ENCODE data around the gene OSBP2.

OSBP2 gene

DNA sequence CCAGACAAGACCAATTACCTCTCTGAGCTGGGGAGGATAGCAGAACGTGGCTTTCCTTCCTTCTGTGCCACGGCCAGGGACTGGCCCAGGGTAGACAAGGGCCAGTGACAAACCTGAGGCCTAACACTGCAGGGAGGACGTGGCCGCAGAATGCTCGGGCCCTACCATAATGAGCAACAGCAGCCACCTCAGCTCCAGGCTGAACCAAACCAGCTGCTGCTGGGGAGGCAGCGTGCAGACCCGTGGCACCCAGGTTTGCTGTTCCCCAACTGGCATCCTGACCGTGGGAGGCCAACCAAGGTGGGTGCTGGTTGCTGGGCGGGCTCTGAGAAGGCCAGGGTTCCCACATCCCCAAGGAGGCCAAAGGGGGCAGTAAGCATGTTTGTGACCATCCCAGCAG, 190.9 kb downstream of the OSBP2 start:
- Histone ChIP-seq H3K4me1 (ENCODE audit: insufficient read depth, low read length, poor library complexity, severe bottlenecking) (no peaks in the 10 kb centered on the region), H3K4me3 (ENCODE audit: low read length, poor library complexity, severe bottlenecking) (no peak overlapping the region)
- no peak for TF ChIP-seq EZH2phosphoT487 (IDR thresholded peaks at IDR 0.05; ENCODE audit: borderline replicate concordance)
- TF ChIP-seq, protein P1, sequence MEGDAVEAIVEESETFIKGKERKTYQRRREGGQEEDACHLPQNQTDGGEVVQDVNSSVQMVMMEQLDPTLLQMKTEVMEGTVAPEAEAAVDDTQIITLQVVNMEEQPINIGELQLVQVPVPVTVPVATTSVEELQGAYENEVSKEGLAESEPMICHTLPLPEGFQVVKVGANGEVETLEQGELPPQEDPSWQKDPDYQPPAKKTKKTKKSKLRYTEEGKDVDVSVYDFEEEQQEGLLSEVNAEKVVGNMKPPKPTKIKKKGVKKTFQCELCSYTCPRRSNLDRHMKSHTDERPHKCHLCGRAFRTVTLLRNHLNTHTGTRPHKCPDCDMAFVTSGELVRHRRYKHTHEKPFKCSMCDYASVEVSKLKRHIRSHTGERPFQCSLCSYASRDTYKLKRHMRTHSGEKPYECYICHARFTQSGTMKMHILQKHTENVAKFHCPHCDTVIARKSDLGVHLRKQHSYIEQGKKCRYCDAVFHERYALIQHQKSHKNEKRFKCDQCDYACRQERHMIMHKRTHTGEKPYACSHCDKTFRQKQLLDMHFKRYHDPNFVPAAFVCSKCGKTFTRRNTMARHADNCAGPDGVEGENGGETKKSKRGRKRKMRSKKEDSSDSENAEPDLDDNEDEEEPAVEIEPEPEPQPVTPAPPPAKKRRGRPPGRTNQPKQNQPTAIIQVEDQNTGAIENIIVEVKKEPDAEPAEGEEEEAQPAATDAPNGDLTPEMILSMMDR (conservative IDR thresholded peaks at IDR 0.05; ENCODE audit: low read length) = no peak

DNA sequence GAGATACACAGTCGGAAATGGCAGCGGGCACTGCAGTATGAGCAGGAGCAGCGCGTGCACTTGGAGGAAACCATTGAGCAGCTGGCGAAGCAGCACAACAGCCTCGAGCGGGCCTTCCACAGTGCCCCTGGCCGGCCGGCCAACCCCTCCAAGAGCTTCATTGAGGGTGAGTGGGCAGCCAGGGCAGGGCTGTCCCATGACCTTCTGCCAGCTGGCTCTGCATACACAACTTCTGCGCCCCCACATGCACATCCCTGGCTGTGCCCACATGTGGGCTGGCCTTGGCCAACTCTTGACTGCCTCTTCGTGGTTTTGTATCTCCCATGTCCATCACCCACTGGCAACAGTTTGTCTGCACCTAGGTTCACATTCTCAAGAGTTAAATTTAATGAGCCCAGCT, 192.8 kb downstream of the OSBP2 start:
- no peaks in the 10 kb centered on the region for H3K9me3 ChIP-seq (ENCODE audit: insufficient read depth, low read depth, low read length)
- H3K4me3 ChIP-seq (ENCODE audit: low read length, poor library complexity, severe bottlenecking) = no peak overlapping the region
- H3F3A ChIP-seq (ENCODE audit: low read depth) = no peaks in the 10 kb centered on the region
- no peak overlapping the region for H2AFZ ChIP-seq (ENCODE audit: low read length)
- no peaks in the 10 kb centered on the region for H4K20me1 ChIP-seq (ENCODE audit: insufficient read depth, low read length, poor library complexity, severe bottlenecking)
- no peak overlapping the region for H3K4me2 ChIP-seq (ENCODE audit: low read depth, low read length, poor library complexity, severe bottlenecking)
- H3K9ac ChIP-seq (ENCODE audit: low read depth, low read length, poor library complexity, severe bottlenecking) = no peak overlapping the region
- no peaks in the 10 kb centered on the region for H3K4me1 ChIP-seq (ENCODE audit: insufficient read depth, low read length, poor library complexity, severe bottlenecking)
- H3K27me3 ChIP-seq (ENCODE audit: insufficient read depth, low read length, poor library complexity, severe bottlenecking) = no peaks in the 10 kb centered on the region
- no peak for TF ChIP-seq EZH2phosphoT487 (IDR thresholded peaks at IDR 0.05; ENCODE audit: borderline replicate concordance)
- TF ChIP-seq, protein P1 (conservative IDR thresholded peaks at IDR 0.05; ENCODE audit: low read length) = no peak
- no peaks in the 10 kb centered on the region for H3K9me2 ChIP-seq (replicated peaks; ENCODE audit: low read depth, low read length)
- H3K79me2 ChIP-seq (ENCODE audit: insufficient read depth, low read length) = no peaks in the 10 kb centered on the region
- no peaks in the 10 kb centered on the region for H3K36me3 ChIP-seq (ENCODE audit: insufficient read depth, low read length)

More for the DNA sequence above, 190.9 kb downstream of the OSBP2 start:
- Histone ChIP-seq H3K9me3 (ENCODE audit: insufficient read depth, low read depth, low read length) (no peaks in the 10 kb centered on the region), H3K4me2 (ENCODE audit: low read depth, low read length, poor library complexity, severe bottlenecking) (no peak overlapping the region), H3K9ac (ENCODE audit: low read depth, low read length, poor library complexity, severe bottlenecking) (no peak overlapping the region), H3K36me3 (ENCODE audit: insufficient read depth, low read length) (no peaks in the 10 kb centered on the region), H3K27me3 (ENCODE audit: insufficient read depth, low read length, poor library complexity, severe bottlenecking) (no peaks in the 10 kb centered on the region), H2AFZ (ENCODE audit: low read length) (no peak overlapping the region), H3K9me2 (replicated peaks; ENCODE audit: low read depth, low read length) (no peaks in the 10 kb centered on the region), H4K20me1 (ENCODE audit: insufficient read depth, low read length, poor library complexity, severe bottlenecking) (no peaks in the 10 kb centered on the region), H3F3A (ENCODE audit: low read depth) (no peaks in the 10 kb centered on the region), H3K79me2 (ENCODE audit: insufficient read depth, low read length) (no peaks in the 10 kb centered on the region)

DNA sequence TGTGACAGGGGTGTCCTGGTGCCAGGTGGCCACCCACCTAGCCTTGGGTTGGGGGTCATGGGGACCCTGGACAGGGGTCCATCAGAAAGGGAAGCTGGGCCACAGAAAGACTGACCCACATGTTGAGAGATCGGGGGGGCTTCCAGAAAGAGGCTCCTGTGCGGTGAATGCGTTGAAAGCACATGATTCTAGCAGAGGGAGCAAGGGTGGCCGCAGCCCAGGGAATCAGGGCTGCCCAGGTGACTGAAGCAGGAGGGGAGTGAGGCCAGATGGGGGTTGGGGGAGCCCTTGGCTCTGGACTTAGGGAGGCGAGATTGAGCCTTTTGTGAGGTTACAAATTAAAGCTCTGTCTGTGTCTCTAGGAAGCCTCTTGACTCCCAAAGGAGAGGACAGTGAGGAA, 193.2 kb downstream of the OSBP2 start:
- Histone ChIP-seq H3F3A (ENCODE audit: low read depth) (no peaks in the 10 kb centered on the region), H3K9me3 (ENCODE audit: insufficient read depth, low read depth, low read length) (no peaks in the 10 kb centered on the region), H3K4me1 (ENCODE audit: insufficient read depth, low read length, poor library complexity, severe bottlenecking) (no peaks in the 10 kb centered on the region), H3K79me2 (ENCODE audit: insufficient read depth, low read length) (no peaks in the 10 kb centered on the region), H3K4me3 (ENCODE audit: low read length, poor library complexity, severe bottlenecking) (no peak overlapping the region), H4K20me1 (ENCODE audit: insufficient read depth, low read length, poor library complexity, severe bottlenecking) (no peaks in the 10 kb centered on the region), H3K36me3 (ENCODE audit: insufficient read depth, low read length) (no peaks in the 10 kb centered on the region), H2AFZ (ENCODE audit: low read length) (no peak overlapping the region), H3K9me2 (replicated peaks; ENCODE audit: low read depth, low read length) (no peaks in the 10 kb centered on the region), H3K9ac (ENCODE audit: low read depth, low read length, poor library complexity, severe bottlenecking) (no peak overlapping the region), H3K27me3 (ENCODE audit: insufficient read depth, low read length, poor library complexity, severe bottlenecking) (no peaks in the 10 kb centered on the region), H3K4me2 (ENCODE audit: low read depth, low read length, poor library complexity, severe bottlenecking) (no peak overlapping the region)
- TF ChIP-seq EZH2phosphoT487 (IDR thresholded peaks at IDR 0.05; ENCODE audit: borderline replicate concordance) = no peak
- TF ChIP-seq, protein P1 (conservative IDR thresholded peaks at IDR 0.05; ENCODE audit: low read length) = no peak

Measured in Loucy (cell line).